ENCODE results near the gene CTIF.
A peak's percentile ranks its signal among the peaks of the same experiment; 100 is the strongest.

Gene CTIF

GRCh38 chr18:48829443-48830149, 290.8 kb downstream of the CTIF start:
- DNase-seq (ENCODE audit: low read depth in 2 of 2, low spot score in 1 of 2) = no peak

- no peak for DNase-seq (ENCODE audit: low read depth in 2 of 2, low spot score in 1 of 2)
These were observed 292.4 kb downstream of the CTIF start for GRCh38 chr18:48831113-48831759.

DNA sequence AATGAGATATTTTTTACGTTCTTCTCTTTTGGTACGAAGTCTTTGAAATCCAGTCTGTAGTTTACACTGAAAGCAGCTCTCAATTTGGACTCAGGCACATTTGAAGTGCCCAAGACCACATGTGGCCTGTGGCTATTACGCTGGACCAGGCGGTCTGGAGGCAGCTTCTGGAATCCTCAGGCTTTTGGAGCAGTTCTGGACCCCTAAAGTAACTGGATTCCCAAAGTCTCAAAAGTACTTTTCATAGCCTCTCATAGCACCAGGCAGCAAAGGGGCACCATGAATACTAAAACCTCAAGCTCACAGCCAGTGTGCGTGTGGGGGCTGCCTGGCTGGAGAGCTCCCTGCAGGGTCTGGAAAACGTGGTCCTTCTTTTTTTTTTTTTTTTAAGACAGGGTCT, 293.0 kb downstream of the CTIF start:
- DNase-seq (ENCODE audit: low read depth in 2 of 2, low spot score in 1 of 2) = no peak

DNA sequence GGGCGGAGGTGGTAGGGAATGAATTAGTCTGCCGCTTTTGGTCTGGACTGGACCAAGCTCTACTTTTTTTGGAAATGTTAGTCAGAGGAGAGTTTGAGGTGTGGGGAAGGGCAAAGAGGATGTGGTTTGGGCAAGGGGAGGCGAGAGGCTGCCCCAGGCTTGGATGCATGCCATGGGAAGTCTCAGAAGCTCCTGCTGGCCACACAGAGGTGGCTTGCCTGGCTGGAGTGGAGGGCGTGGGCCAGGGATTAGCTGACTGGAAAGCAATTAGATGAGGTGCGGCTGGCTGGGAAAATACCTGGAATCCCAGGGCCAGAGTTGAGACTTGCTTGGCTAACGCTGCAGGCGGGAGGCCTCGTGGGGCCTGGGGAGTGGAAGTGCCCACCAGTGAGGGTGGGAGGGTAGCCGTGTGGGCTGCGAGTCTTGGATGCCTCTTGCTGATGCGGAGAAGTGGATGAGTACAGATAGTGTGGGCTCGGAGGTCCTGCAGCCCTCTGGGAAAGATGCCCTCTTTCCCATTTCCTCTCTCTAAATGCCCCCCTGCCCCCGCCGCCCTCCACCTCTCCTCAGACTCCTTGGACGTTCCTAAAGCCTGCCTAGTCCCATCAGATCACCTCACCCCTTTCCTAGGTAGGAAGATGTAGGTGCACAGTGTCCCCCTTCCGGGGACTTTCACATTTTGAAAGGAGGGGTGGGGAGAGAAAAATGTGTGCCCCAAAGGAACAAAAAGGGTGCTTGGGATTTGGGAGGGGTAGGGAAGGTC, 294.3 kb downstream of the CTIF start:
- no peak for DNase-seq (ENCODE audit: low read depth in 2 of 2, low spot score in 1 of 2)

- peak in 1 of 2 donors; percentile 47 for DNase-seq (ENCODE audit: low read depth in 2 of 2, low spot score in 1 of 2)
These were observed 295.0 kb downstream of the CTIF start for GRCh38 chr18:48833701-48834412.

GRCh38 chr18:48834413-48835031, 295.7 kb downstream of the CTIF start:
- peak; percentile 58 to 68 for DNase-seq (ENCODE audit: low read depth in 2 of 2, low spot score in 1 of 2)

DNA sequence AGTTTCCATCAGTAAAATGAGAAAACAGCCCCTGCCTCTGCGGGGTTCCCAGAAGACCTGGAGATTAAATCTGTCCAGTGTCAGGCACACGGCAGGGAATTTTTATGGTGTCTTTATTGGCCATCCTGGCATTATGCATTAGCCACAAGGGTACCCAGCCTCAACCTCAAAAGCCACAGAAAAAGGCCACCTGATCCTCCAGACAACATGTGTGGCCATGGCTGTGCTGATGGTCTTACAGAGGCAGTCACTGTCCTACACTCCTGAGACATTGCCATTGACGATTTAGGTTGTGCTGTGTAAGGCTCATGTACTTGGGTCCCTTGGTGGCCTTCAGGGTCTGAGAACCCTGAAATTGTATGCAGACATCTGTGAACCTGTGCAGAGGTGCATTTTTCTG, 296.3 kb downstream of the CTIF start:
- no peak for DNase-seq (ENCODE audit: low read depth in 2 of 2, low spot score in 1 of 2)

DNA sequence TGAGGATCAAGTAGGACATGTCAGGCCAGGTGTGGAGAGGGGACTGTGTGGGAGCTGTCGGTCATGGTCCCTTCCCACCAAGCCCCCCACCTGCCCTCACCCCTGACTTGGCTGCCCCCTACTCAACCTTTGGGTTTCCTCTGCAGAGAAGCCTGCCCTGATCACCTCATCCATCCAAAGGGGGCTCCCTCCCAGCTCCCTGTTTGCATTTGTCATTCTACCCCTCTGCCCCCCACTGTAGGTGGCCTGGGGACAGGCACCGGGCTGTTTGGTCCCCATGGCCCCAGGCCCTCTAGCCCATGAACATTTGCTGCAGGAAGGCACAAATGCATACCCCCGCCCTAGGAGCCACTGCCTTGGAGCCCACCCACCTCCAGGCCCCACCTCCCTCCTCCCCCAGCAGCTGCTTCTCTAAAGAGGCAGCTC, 296.9 kb downstream of the CTIF start:
- DNase-seq (ENCODE audit: low read depth in 2 of 2, low spot score in 1 of 2) = no peak

DNA sequence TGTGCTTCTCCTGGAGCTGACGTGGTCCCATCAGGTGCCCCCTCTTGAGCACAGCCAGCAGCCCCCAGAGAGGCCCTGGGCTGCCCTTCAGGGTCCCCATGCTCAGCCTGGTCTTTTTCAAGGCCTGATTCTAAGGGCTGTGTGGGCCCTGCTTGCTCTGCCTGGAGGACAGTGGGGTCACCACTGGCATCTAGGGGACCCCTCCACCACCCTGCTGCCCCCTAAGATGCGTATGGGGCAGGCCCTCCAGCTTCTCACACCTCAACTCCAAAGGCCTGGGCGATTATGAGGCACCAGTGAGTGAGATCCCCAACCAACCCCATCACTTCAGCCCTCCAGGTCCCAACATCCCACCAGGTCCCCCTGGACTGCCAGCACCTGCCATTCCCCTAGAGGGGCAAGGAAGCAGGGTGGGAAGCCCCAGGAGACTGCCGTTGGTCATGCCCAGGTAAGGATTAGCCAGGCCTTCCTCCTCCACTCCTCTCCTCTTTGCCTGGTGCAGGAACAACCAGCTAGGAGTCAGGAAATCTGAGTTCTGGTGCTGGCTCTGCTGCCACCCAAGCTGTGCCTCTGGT, 297.5 kb downstream of the CTIF start:
- no peak for DNase-seq (ENCODE audit: low read depth in 2 of 2, low spot score in 1 of 2)

- DNase-seq (ENCODE audit: low read depth in 2 of 2, low spot score in 1 of 2) = no peak
These were observed 298.2 kb downstream of the CTIF start for GRCh38 chr18:48836806-48837615.

GRCh38 chr18:48837676-48838075, 298.8 kb downstream of the CTIF start:
- DNase-seq (ENCODE audit: low read depth in 2 of 2, low spot score in 1 of 2) = no peak

DNA sequence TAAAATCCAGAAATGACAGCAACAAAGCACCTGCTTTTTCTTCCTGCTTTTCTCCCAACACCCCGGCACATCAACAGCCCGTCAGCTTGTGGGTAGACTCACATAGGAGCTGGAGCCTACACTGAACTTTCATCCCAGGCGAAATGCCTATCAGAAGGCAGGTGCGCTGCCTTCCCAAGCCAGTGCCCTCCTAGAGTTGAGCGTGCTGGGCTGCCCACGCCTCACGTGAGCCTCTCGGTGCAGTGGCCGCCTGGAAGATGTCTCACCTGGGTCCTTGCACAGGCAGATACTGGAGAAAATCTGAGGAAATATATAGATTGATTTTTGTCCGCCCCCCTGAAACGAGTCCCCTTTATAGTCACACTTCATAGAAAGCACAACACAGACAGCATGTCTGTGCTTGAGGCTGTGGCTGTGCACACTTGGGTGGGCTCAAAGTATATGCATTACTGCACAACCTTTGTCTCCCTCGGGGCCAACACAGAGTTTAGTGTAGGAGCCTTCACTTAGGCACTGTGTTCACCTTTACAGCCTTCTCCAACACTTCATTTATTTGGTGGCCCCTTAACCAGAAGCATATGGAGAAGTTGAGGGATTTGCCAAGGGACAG, 299.4 kb downstream of the CTIF start:
- DNase-seq (ENCODE audit: low read depth in 2 of 2, low spot score in 1 of 2) = no peak

DNA sequence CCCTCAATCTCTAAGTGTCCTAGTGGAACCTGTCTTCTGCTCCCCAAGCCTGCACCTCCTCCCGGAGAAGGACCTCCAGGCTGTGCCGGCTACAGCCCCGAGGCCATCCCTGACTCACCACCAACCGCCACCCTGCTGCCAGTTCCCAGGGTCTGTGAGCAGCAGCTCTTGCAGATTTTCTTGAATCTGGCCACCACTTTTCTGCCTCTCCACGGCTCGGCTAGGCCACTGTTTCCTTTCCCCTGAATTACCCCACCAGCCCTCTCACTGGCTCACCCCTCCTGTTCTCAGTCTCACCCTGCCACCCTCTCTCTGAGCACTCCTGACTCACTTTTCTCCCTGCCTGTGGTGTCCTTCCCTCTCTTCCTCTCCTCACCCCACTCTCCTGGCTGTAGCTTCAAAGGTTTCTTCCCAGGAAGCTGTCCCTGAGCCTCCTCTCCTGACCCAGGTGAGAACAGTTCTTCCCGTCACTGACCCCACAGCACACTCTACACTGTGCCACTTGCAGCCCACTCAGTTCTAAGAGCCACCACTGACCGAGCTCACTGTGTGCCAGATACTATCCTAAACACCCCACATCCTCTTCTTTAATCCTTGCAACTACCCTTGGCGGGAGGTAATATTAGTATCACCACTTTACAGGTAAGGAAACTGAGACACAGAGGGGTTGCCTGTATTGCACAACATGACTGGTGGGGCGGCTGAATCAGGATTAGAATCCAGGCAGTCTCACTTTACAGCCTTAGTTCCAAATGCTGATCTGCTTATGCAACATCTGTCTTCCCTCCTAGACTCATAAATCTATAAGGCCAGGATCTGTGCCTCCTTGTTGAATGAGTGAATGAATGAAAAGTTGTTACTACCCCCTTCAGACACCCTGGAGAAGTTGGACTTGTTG, 300.3 kb downstream of the CTIF start:
- DNase-seq (ENCODE audit: low read depth in 2 of 2, low spot score in 1 of 2) = no peak

- DNase-seq (ENCODE audit: low read depth in 2 of 2, low spot score in 1 of 2) = no peak
These were observed 301.1 kb downstream of the CTIF start for GRCh38 chr18:48839819-48840490.

DNA sequence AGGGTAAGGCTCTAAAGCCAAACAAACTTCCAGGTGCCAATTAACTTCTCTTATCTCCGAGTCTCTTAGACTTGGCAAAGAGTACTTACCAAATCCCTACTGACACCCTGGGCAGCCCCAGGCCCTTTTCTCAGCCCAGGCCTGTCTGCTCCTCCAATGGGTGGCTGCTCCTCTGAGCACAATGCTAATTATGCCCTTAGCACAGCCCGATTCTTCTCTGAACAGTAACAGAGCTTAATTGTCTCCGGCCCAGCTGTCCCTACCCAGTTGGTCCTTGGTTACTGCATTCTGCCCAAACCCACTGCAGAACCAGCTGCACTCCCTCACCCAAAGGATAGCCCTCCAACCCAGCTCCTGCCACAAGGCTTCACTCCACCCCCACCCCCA, 301.7 kb downstream of the CTIF start:
- no peak for DNase-seq (ENCODE audit: low read depth in 2 of 2, low spot score in 1 of 2)

DNA sequence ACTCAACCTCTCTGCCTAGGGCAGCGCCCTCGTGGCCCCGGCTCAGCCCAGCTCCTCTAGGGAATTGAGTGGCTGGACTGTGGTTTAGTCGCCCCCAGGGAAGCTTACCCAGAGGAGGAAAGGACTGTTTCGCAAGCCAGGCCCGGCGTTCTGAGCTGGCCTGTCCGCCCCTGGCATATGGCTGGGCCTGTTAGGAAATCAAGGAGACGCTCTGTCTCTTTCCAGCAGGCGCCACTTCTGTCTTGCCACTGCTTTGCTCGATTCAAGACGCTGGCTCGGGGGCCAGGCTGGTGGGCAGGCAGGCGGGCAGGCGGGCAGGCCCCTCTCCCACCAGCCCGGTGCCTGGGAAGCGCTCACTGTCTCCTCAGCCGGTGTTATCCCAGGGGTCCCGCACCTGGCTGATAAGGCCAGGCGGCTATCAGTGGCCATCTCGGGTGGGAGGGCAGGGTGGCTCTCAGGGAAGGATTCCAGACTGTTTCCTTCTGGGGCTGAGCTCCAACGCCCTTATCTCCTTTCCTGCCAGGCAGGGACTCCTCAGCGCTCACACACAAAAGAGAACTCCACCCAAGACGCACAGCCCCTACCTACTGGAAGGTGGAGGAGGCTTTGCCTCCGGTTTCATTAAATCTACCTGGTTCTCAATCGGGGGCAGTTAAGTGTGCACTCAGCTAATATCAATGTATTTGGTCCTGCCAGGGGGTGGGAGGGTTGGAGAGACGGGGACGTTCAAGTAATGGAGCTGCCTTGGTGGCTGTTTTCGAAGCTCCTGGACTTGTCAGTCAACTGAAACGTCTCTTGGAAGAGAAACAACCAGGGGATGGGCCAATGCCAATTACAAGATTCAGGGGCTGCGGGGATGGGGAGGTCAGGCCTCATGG, 302.8 kb downstream of the CTIF start:
- no peak for DNase-seq (ENCODE audit: low read depth in 2 of 2, low spot score in 1 of 2)
